Stimulated activated memory B cell treated with anti-CD40 and anti-IgM and Interleukin-4, amounts not matched to agents 10 μg/mL and 1 μg/mL and 100 μg/mL, for 72 hours (primary cell): ENCODE data around the gene TRABD.

Experiments used
- ATAC-seq: fragments of 150-1000 bp; cut with Tn5 transposase; 2 replicates; pipeline ENCODE4 v1.10.0; 2021
- H3K27ac Mint-ChIP-seq: one replicate; pipeline ENCODE4 v1.8.0; 2022; ENCODE audit warnings: mild to moderate bottlenecking, mixed read lengths
- H3K27me3 Mint-ChIP-seq: one replicate; pipeline ENCODE4 v1.8.0; 2022; ENCODE audit warnings: mixed read lengths
- H3K36me3 Mint-ChIP-seq: one replicate; pipeline ENCODE4 v1.8.0; 2022; ENCODE audit warnings: mixed read lengths
- H3K4me1 Mint-ChIP-seq: one replicate; pipeline ENCODE4 v1.8.0; 2022; ENCODE audit warnings: mixed read lengths
- H3K4me3 Mint-ChIP-seq: one replicate; pipeline ENCODE4 v1.8.0; 2022; ENCODE audit warnings: mild to moderate bottlenecking, moderate library complexity, mixed read lengths
- H3K9me3 Mint-ChIP-seq: one replicate; pipeline ENCODE4 v1.8.0; 2022; ENCODE audit warnings: mixed read lengths

TRABD gene

GRCh38 chr22:50186761-50187523 is 1.2 kb downstream of the TRABD start:
- peaks cover 20% of the 10 kb centered on the region for H3K27me3 Mint-ChIP-seq
- H3K27ac Mint-ChIP-seq = peak overlapping the region; percentile 88
- H3K36me3 Mint-ChIP-seq = peaks cover 5% of the 10 kb centered on the region
- H3K4me1 Mint-ChIP-seq = peaks cover 70% of the 10 kb centered on the region
- no peak for ATAC-seq
- no peaks in the 10 kb centered on the region for H3K9me3 Mint-ChIP-seq
- H3K4me3 Mint-ChIP-seq = peak overlapping the region; percentile 86

GRCh38 chr22:50188356-50188755 is 2.6 kb downstream of the TRABD start:
- Mint-ChIP-seq H3K36me3 (peaks cover 11% of the 10 kb centered on the region), H3K4me1 (peaks cover 84% of the 10 kb centered on the region), H3K27ac (peak overlapping the region; percentile 88), H3K4me3 (peak overlapping the region; percentile 36), H3K9me3 (no peaks in the 10 kb centered on the region), H3K27me3 (peaks cover 16% of the 10 kb centered on the region)
- ATAC-seq = no peak

- Mint-ChIP-seq H3K4me3 (peak overlapping the region; percentile 87), H3K9me3 (no peaks in the 10 kb centered on the region), H3K4me1 (peaks cover 78% of the 10 kb centered on the region), H3K36me3 (peaks cover 11% of the 10 kb centered on the region), H3K27me3 (peaks cover 7% of the 10 kb centered on the region), H3K27ac (peak overlapping the region; percentile 97)
- no peak for ATAC-seq
Measured at GRCh38 chr22:50189184-50189848, 3.6 kb downstream of the TRABD start.

- Mint-ChIP-seq H3K27ac (peak overlapping the region; percentile 97), H3K4me1 (peaks cover 74% of the 10 kb centered on the region), H3K9me3 (no peaks in the 10 kb centered on the region), H3K4me3 (peak overlapping the region; percentile 87), H3K27me3 (peaks cover 2% of the 10 kb centered on the region), H3K36me3 (peaks cover 11% of the 10 kb centered on the region)
- ATAC-seq = no peak
Measured at GRCh38 chr22:50189849-50190181, 4.1 kb downstream of the TRABD start.

- peaks cover 77% of the 10 kb centered on the region for H3K4me1 Mint-ChIP-seq
- peaks cover 15% of the 10 kb centered on the region for H3K36me3 Mint-ChIP-seq
- peak overlapping the region; percentile 87 for H3K4me3 Mint-ChIP-seq
- no peaks in the 10 kb centered on the region for H3K9me3 Mint-ChIP-seq
- ATAC-seq = peak; percentile 77
- peak overlapping the region; percentile 97 for H3K27ac Mint-ChIP-seq
- H3K27me3 Mint-ChIP-seq = no peaks in the 10 kb centered on the region
Measured at GRCh38 chr22:50190182-50190940, 4.6 kb downstream of the TRABD start.

GRCh38 chr22:50190941-50191741 is 5.4 kb downstream of the TRABD start:
- no peaks in the 10 kb centered on the region for H3K9me3 Mint-ChIP-seq
- H3K4me1 Mint-ChIP-seq = peaks cover 77% of the 10 kb centered on the region
- peak overlapping the region; percentile 97 for H3K27ac Mint-ChIP-seq
- no peaks in the 10 kb centered on the region for H3K27me3 Mint-ChIP-seq
- H3K4me3 Mint-ChIP-seq = peak overlapping the region; percentile 87
- ATAC-seq = peak; percentile 76
- H3K36me3 Mint-ChIP-seq = peaks cover 18% of the 10 kb centered on the region

GRCh38 chr22:50192436-50193204 is 6.9 kb downstream of the TRABD start:
- Mint-ChIP-seq H3K27me3 (no peaks in the 10 kb centered on the region), H3K27ac (peak overlapping the region; percentile 97), H3K9me3 (no peaks in the 10 kb centered on the region), H3K4me1 (peaks cover 66% of the 10 kb centered on the region), H3K36me3 (peaks cover 14% of the 10 kb centered on the region), H3K4me3 (peak overlapping the region; percentile 87)
- ATAC-seq = peak; percentile 40

- no peak for ATAC-seq
- Mint-ChIP-seq H3K27me3 (no peaks in the 10 kb centered on the region), H3K27ac (no peak overlapping the region), H3K9me3 (no peaks in the 10 kb centered on the region), H3K36me3 (peaks cover 17% of the 10 kb centered on the region), H3K4me1 (peaks cover 56% of the 10 kb centered on the region), H3K4me3 (no peak overlapping the region)
Measured at GRCh38 chr22:50193621-50194020, 7.9 kb downstream of the TRABD start.

GRCh38 chr22:50194037-50194805 is 8.5 kb downstream of the TRABD start:
- H3K36me3 Mint-ChIP-seq = peaks cover 17% of the 10 kb centered on the region
- no peaks in the 10 kb centered on the region for H3K9me3 Mint-ChIP-seq
- no peak for ATAC-seq
- H3K4me1 Mint-ChIP-seq = peaks cover 51% of the 10 kb centered on the region
- H3K4me3 Mint-ChIP-seq = no peak overlapping the region
- H3K27ac Mint-ChIP-seq = no peak overlapping the region
- no peaks in the 10 kb centered on the region for H3K27me3 Mint-ChIP-seq

GRCh38 chr22:50196256-50196655 is 10.5 kb downstream of the TRABD start:
- Mint-ChIP-seq H3K4me3 (no peak overlapping the region), H3K4me1 (peaks cover 39% of the 10 kb centered on the region), H3K9me3 (no peaks in the 10 kb centered on the region), H3K27ac (no peak overlapping the region), H3K27me3 (no peaks in the 10 kb centered on the region), H3K36me3 (peaks cover 17% of the 10 kb centered on the region)
- ATAC-seq = no peak

- H3K4me3 Mint-ChIP-seq = no peak overlapping the region
- no peaks in the 10 kb centered on the region for H3K27me3 Mint-ChIP-seq
- no peaks in the 10 kb centered on the region for H3K9me3 Mint-ChIP-seq
- H3K4me1 Mint-ChIP-seq = peaks cover 34% of the 10 kb centered on the region
- ATAC-seq = no peak
- H3K36me3 Mint-ChIP-seq = peaks cover 17% of the 10 kb centered on the region
- no peak overlapping the region for H3K27ac Mint-ChIP-seq
Measured at GRCh38 chr22:50197000-50197800, 11.5 kb downstream of the TRABD start.

GRCh38 chr22:50197856-50198623 is 12.3 kb downstream of the TRABD start:
- H3K27me3 Mint-ChIP-seq = no peaks in the 10 kb centered on the region
- H3K27ac Mint-ChIP-seq = no peak overlapping the region
- H3K4me1 Mint-ChIP-seq = peaks cover 31% of the 10 kb centered on the region
- H3K4me3 Mint-ChIP-seq = no peak overlapping the region
- no peaks in the 10 kb centered on the region for H3K9me3 Mint-ChIP-seq
- H3K36me3 Mint-ChIP-seq = peaks cover 15% of the 10 kb centered on the region
- no peak for ATAC-seq
